Smooth muscle cell of the coronary artery (primary cell): ENCODE results near the gene LPAR5. TPM values are rescaled to one million over a fixed set of nuclear protein-coding genes. Genes with fewer than 3 reads are reported as not detected.

Experiments used
- total RNA-seq: library from RNA; depleted of rRNA; stranded (reverse); fragments of >200 nt; gene quantifications from 2 replicates; pipeline ENCODE4 v1.2.3, GENCODE V29; 2014; ENCODE audit warnings: low replicate concordance

The LPAR5 gene
- under 0.01 TPM in 1 of 2 replicates, not detected in the other for total RNA-seq

DNA sequence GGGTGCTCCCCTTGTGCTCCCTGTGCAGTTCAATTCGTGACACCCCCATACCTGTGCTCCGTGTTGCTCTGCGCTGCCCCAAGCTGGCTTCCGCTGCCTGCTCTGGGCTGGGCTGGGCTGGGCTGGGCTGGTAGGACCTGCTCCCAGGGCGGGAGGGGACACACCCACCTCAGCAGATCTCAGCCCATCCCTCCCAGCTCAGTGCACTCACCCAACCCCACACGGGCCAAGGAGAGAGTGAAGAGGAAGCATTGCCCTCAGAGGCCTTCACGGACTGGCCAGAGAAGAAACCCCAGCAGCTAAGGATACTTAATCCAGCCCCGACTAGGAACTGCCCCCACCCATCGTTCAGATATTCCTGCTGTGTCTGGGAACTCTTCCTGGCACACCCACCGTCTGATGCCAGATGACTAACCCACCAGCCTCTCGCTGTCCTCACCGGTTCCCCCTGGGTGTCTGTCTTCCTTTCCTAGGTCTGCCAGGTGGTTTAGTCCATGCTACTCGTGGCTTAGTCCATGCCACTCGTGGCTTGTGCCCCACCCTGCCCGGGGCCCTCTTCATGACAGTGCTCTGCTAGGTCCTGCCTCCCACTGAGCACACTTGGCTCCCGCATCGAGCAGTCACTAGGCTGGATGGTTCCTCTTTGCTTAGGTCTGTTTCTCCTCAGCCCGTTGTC is at the start of gene LPAR5:
TSS of gene LPAR5 (minus strand) at position 104 of the 676 bp plus-strand sequence. CDS start 14,711 bp downstream, outside the sequence.

GRCh38 chr12:6662906-6663742 is 27.4 kb upstream of the LPAR5 start, which contains the start of gene ING4:
ING4 (minus strand) TSS chr12:6663119; CDS start chr12:6663101, 18 bp downstream.

DNA sequence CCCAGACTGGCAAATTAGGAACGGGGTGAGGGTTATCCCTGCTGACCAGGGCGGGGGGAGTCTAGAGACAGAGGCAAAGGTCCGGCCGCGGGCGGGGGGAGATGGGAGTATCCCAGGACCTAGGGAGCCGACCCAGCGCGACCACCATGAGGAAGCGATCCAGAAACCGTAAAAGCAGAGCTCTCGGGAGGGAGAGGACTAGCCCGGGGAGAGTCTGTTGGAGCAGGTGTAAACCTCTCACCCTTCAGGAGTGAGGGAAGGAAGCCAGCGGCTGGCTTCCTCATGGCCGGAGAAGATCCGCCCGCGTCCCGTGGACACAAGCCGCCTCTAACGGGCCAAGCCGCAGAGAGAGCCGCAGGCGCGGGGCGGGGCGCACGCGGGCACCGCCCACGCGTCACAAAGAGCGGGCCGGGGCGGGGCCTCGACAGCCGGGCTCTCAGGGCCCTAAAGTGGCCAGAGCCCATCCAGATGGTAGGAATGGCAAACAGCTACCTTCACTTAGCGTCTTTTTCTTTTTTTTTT is 11.4 kb upstream of the LPAR5 start, which contains the start of gene ACRBP:
TSS of gene ACRBP (minus strand) at position 350 of the 522 bp plus-strand sequence. CDS start at position 284, 66 bp downstream.

Other genes starting within 250 kb of the LPAR5 start
- gene CD27, start 191.0 kb downstream of the LPAR5 start, total RNA-seq = not detected in 2 replicates
- gene TAPBPL, start 183.9 kb downstream of the LPAR5 start, total RNA-seq = 5.1 and 15.4 TPM in 2 replicates
- gene VAMP1, start 165.3 kb downstream of the LPAR5 start, total RNA-seq = 8.6 and 19.4 TPM in 2 replicates
- 92.0 and 176 TPM in 2 replicates for gene MRPL51, start 142.7 kb downstream of the LPAR5 start, total RNA-seq
- 15.0 and 30.4 TPM in 2 replicates for gene NCAPD2, start 141.9 kb downstream of the LPAR5 start, total RNA-seq
- 7,358 and 9,019 TPM in 2 replicates for gene GAPDH, start 101.4 kb downstream of the LPAR5 start, total RNA-seq
- gene IFFO1, start 79.9 kb downstream of the LPAR5 start, total RNA-seq = 8.8 and 36.9 TPM in 2 replicates
- 11.5 and 20.7 TPM in 2 replicates for gene NOP2, start 67.7 kb downstream of the LPAR5 start, total RNA-seq
- 187 and 210 TPM in 2 replicates for gene CHD4, start 28.6 kb downstream of the LPAR5 start, total RNA-seq
- 0.23 TPM in 1 of 2 replicates, not detected in the other for gene ACRBP, start 11.5 kb upstream of the LPAR5 start, total RNA-seq
- 22.7 and 27.0 TPM in 2 replicates for gene ING4, start 27.2 kb upstream of the LPAR5 start, total RNA-seq
- 8.3 TPM in 2 replicates for gene ZNF384, start 53.4 kb upstream of the LPAR5 start, total RNA-seq
- gene PIANP, start 64.9 kb upstream of the LPAR5 start, total RNA-seq = under 0.01 and 0.38 TPM in 2 replicates
- 87.9 and 180 TPM in 2 replicates for gene COPS7A, start 88.1 kb upstream of the LPAR5 start, total RNA-seq
- 66.7 and 158 TPM in 2 replicates for gene MLF2, start 117.2 kb upstream of the LPAR5 start, total RNA-seq
- gene PTMS, start 130.4 kb upstream of the LPAR5 start, total RNA-seq = 43.6 and 51.7 TPM in 2 replicates
- gene LAG3, start 136.6 kb upstream of the LPAR5 start, total RNA-seq = 0.15 TPM in 1 of 2 replicates, not detected in the other
- gene CD4, start 153.6 kb upstream of the LPAR5 start, total RNA-seq = 0.23 and 0.47 TPM in 2 replicates
- gene GPR162, start 185.9 kb upstream of the LPAR5 start, total RNA-seq = 1.3 and 4.3 TPM in 2 replicates
- 74.8 and 101 TPM in 2 replicates for gene P3H3, start 192.4 kb upstream of the LPAR5 start, total RNA-seq
- 1.7 and 1.8 TPM in 2 replicates for gene GNB3, start 205.0 kb upstream of the LPAR5 start, total RNA-seq
- gene CDCA3, start 215.3 kb upstream of the LPAR5 start, total RNA-seq = 0.59 and 4.4 TPM in 2 replicates
- 82.5 and 88.9 TPM in 2 replicates for gene USP5, start 216.2 kb upstream of the LPAR5 start, total RNA-seq
- 1,121 and 1,519 TPM in 2 replicates for gene TPI1, start 231.6 kb upstream of the LPAR5 start, total RNA-seq
- gene SPSB2, start 237.3 kb upstream of the LPAR5 start, total RNA-seq = 5.6 and 7.4 TPM in 2 replicates